ENCODE data around the gene KLF6. TPM values are rescaled to one million over a fixed set of nuclear protein-coding genes. Genes with fewer than 3 reads are reported as not detected.

Gene KLF6
- total RNA-seq, 2 experiments from 2014 or later = 851 to 874 TPM

DNA sequence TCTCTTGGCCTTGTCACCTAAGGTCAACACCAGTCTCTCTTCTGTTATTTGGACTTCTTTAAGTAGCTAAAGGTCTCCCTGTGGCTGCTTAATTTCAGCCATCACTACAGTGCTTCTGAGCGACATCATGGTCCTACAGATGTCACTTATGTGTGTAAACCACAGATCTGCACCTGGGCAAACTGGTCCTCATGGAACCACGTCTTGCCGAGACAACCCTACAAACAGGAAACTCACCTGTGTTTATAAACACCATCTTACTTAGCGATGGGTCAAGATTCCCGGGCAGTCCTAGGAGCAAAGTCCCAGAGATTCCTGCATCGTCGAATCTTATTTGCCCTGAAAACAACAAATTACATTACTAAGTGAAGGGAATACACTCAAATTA is 27.8 kb downstream of the KLF6 start:
- CTCF ChIA-PET = interaction anchor here (0.6 to 2.1 kb wide), 2 partner anchors 25 to 129 kb away, joined by 3 to 6 read pairs; no protein-coding TSS in a partner anchor

DNA sequence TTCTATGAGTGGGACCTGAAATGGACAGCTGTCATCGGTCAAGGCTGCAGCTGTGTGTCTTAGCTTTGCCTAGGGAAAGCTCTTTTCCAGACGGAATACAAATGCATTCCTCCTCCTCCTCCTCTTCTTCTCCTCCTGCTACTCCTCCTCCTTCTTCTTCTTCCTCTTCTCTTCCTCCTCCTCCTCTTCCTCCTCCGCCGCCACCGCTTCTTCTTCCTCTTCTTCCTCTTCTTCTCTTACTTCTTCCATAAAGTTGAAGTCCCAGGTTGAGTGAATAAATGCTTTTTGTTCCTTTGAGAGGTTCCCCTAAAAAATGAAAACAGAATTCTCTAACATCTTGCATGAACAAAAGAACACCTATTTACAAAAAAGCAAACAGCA is 28.7 kb downstream of the KLF6 start:
- Mint-ChIP-seq H3K9me3 (no peaks in the 10 kb centered on the region), H3K4me3 (no peak overlapping the region), H3K4me1 (ENCODE audit: low read depth) (peaks cover 33% of the 10 kb centered on the region), H3K36me3 (ENCODE audit: low read depth) (no peaks in the 10 kb centered on the region), H3K27me3 (no peaks in the 10 kb centered on the region), H3K27ac (no peak overlapping the region)
- TF ChIP-seq, protein P1, sequence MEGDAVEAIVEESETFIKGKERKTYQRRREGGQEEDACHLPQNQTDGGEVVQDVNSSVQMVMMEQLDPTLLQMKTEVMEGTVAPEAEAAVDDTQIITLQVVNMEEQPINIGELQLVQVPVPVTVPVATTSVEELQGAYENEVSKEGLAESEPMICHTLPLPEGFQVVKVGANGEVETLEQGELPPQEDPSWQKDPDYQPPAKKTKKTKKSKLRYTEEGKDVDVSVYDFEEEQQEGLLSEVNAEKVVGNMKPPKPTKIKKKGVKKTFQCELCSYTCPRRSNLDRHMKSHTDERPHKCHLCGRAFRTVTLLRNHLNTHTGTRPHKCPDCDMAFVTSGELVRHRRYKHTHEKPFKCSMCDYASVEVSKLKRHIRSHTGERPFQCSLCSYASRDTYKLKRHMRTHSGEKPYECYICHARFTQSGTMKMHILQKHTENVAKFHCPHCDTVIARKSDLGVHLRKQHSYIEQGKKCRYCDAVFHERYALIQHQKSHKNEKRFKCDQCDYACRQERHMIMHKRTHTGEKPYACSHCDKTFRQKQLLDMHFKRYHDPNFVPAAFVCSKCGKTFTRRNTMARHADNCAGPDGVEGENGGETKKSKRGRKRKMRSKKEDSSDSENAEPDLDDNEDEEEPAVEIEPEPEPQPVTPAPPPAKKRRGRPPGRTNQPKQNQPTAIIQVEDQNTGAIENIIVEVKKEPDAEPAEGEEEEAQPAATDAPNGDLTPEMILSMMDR (IDR thresholded peaks at IDR 0.05) = no peak
- DNase-seq (peak in 1 of 14 experiments; percentile 1), ATAC-seq (ENCODE audit: poor library complexity) (no peak)
- ChIA-PET CTCF (no interaction called here), POLR2A (interaction anchor here (2.8 kb wide), 1 partner anchor 26 kb away, joined by 13 read pairs; no protein-coding TSS in a partner anchor)
- no peaks in the 10 kb centered on the region for H3K36me3 ChIP-seq (ENCODE audit: insufficient read depth, low read length)
- H3K4me3 ChIP-seq (ENCODE audit: low read length) = no peak overlapping the region
- peaks cover 56% of the 10 kb centered on the region for H3K4me1 ChIP-seq (ENCODE audit: insufficient read depth, low read length)
- no peak overlapping the region for H3K27ac ChIP-seq (ENCODE audit: low read depth in 1 of 2, low read length in 2 of 2)
- no peaks in the 10 kb centered on the region for H3K27me3 ChIP-seq (ENCODE audit: control insufficient read depth in 1 of 2, insufficient read depth in 2 of 2, low read length in 2 of 2)
- no peaks in the 10 kb centered on the region for H3K9me3 ChIP-seq (ENCODE audit: control insufficient read depth in 1 of 2, insufficient read depth in 1 of 2, low read length in 2 of 2)
- intact Hi-C loops (cut with DNase I, micrococcal nuclease) = loop anchor here in 1 of 2 experiments (2.0 kb wide), 1 partner anchor 20 kb away; no protein-coding TSS in a partner anchor

More for the DNA sequence above, 27.8 kb downstream of the KLF6 start:
- H3K27me3 Mint-ChIP-seq = no peaks in the 10 kb centered on the region
- Histone ChIP-seq H3K36me3 (ENCODE audit: insufficient read depth, low read length) (no peaks in the 10 kb centered on the region), H3K4me1 (ENCODE audit: insufficient read depth, low read length) (peaks cover 65% of the 10 kb centered on the region), H3K9me3 (ENCODE audit: control insufficient read depth in 1 of 2, insufficient read depth in 1 of 2, low read length in 2 of 2) (no peaks in the 10 kb centered on the region), H3K27ac (ENCODE audit: low read depth in 1 of 2, low read length in 2 of 2) (peak overlapping the region; percentile 60 to 78), H3K27me3 (ENCODE audit: control insufficient read depth in 1 of 2, insufficient read depth in 2 of 2, low read length in 2 of 2) (no peaks in the 10 kb centered on the region), H3K4me3 (ENCODE audit: low read length) (no peak overlapping the region)
- H3K4me1 Mint-ChIP-seq (ENCODE audit: low read depth) = peaks cover 36% of the 10 kb centered on the region
- peak overlapping the region; percentile 90 for H3K27ac Mint-ChIP-seq
- peak in 2 of 14 experiments; percentile 46 for DNase-seq
- intact Hi-C loops (cut with DNase I, micrococcal nuclease) = loop anchor here in 1 of 2 experiments (2.0 kb wide), 1 partner anchor 20 kb away; no protein-coding TSS in a partner anchor
- peak; percentile 10 for ATAC-seq (ENCODE audit: poor library complexity)
- H3K9me3 Mint-ChIP-seq = no peaks in the 10 kb centered on the region
- POLR2A ChIA-PET = interaction anchor here (0.7 to 2.8 kb wide), 5 partner anchors 18 to 144 kb away, joined by 3 to 13 read pairs (median 8); partner anchors contain the start of gene KLF6
- no peak overlapping the region for H3K4me3 Mint-ChIP-seq
- H3K36me3 Mint-ChIP-seq (ENCODE audit: low read depth) = no peaks in the 10 kb centered on the region
- TF ChIP-seq, protein P1 (IDR thresholded peaks at IDR 0.05) = no peak

DNA sequence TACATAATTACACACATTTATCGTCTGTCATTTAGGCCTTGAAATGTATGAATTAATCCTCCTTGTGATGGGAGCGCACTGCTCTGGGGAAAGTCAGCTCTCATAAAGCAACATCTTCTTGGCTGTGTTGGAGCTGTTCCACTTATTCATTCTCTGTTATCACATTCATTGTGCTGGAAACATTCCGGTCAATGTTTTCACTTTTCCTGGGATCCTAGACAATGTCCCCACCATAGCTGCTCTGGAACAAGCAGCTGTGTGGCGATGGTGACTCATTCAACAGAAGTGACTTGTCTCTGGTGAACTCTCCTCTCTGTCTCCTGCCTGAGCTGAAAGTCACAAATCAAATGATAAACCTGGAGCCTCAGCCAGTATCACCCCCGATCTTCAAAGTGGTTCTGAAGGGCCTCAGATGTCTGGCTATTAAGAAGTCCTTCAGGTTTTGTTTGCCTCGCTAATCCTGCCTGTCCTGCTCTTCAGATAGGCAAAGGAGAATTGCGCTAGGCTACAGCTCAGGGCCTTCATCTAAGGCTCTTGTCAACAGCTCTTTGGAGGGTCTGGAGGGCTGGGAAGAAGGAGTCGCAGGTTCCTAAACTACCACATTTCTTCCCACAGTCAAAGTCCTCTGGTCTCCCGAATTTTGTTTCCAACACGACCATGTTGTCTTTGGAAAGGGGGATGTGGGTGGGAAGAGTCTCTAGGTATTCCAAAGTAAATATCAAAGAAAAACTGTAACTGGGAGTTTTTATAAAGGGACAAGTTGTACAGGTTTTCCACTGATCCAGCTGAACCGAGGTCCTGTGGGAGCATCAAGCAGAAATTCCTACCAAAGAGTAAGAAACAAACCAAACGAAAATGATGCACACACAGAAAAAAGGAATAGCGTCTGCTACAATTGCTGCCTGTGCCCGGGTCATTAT is 29.3 kb downstream of the KLF6 start:
- no peaks in the 10 kb centered on the region for H3K9me3 ChIP-seq (ENCODE audit: control insufficient read depth in 1 of 2, insufficient read depth in 1 of 2, low read length in 2 of 2)
- peaks cover 50% of the 10 kb centered on the region for H3K4me1 ChIP-seq (ENCODE audit: insufficient read depth, low read length)
- H3K36me3 Mint-ChIP-seq (ENCODE audit: low read depth) = no peaks in the 10 kb centered on the region
- ChIA-PET POLR2A (interaction anchor here (0.8 to 1.1 kb wide), 2 partner anchors 9 to 30 kb away, joined by 3 read pairs; no protein-coding TSS in a partner anchor), CTCF (interaction anchor here (1.4 kb wide), 1 partner anchor 16 kb away, joined by 4 read pairs; no protein-coding TSS in a partner anchor)
- H3K36me3 ChIP-seq (ENCODE audit: insufficient read depth, low read length) = no peaks in the 10 kb centered on the region
- H3K4me3 Mint-ChIP-seq = no peak overlapping the region
- ATAC-seq (ENCODE audit: poor library complexity) (no peak), DNase-seq (peak in 2 of 14 experiments; percentile 1 to 34)
- no peak overlapping the region for H3K27ac Mint-ChIP-seq
- H3K4me1 Mint-ChIP-seq (ENCODE audit: low read depth) = peaks cover 27% of the 10 kb centered on the region
- H3K27me3 ChIP-seq (ENCODE audit: control insufficient read depth in 1 of 2, insufficient read depth in 2 of 2, low read length in 2 of 2) = no peaks in the 10 kb centered on the region
- H3K4me3 ChIP-seq (ENCODE audit: low read length) = no peak overlapping the region
- no peaks in the 10 kb centered on the region for H3K9me3 Mint-ChIP-seq
- H3K27ac ChIP-seq (ENCODE audit: low read depth in 1 of 2, low read length in 2 of 2) = no peak overlapping the region
- intact Hi-C loops (cut with DNase I, micrococcal nuclease) = loop anchor here in 1 of 2 experiments (2.0 kb wide), 1 partner anchor 21 kb away; no protein-coding TSS in a partner anchor
- no peaks in the 10 kb centered on the region for H3K27me3 Mint-ChIP-seq
- TF ChIP-seq, protein P1 (IDR thresholded peaks at IDR 0.05) = no peak

Measured in CD4-positive, alpha-beta T cell (primary cell).